SIG-M5 (cell line): ENCODE measurements around the gene SCNN1B.
"Not testable (repeated sequence)": the region's sequence is repeated elsewhere in the genome, so short reads cannot be mapped to it uniquely, and the experiment has no call there.

Source experiments
- DNase-seq: peaks from one replicate; lab custom pipeline; 2025; lab: John Stamatoyannopoulos, UW

The SCNN1B gene, protein sequence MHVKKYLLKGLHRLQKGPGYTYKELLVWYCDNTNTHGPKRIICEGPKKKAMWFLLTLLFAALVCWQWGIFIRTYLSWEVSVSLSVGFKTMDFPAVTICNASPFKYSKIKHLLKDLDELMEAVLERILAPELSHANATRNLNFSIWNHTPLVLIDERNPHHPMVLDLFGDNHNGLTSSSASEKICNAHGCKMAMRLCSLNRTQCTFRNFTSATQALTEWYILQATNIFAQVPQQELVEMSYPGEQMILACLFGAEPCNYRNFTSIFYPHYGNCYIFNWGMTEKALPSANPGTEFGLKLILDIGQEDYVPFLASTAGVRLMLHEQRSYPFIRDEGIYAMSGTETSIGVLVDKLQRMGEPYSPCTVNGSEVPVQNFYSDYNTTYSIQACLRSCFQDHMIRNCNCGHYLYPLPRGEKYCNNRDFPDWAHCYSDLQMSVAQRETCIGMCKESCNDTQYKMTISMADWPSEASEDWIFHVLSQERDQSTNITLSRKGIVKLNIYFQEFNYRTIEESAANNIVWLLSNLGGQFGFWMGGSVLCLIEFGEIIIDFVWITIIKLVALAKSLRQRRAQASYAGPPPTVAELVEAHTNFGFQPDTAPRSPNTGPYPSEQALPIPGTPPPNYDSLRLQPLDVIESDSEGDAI

DNA sequence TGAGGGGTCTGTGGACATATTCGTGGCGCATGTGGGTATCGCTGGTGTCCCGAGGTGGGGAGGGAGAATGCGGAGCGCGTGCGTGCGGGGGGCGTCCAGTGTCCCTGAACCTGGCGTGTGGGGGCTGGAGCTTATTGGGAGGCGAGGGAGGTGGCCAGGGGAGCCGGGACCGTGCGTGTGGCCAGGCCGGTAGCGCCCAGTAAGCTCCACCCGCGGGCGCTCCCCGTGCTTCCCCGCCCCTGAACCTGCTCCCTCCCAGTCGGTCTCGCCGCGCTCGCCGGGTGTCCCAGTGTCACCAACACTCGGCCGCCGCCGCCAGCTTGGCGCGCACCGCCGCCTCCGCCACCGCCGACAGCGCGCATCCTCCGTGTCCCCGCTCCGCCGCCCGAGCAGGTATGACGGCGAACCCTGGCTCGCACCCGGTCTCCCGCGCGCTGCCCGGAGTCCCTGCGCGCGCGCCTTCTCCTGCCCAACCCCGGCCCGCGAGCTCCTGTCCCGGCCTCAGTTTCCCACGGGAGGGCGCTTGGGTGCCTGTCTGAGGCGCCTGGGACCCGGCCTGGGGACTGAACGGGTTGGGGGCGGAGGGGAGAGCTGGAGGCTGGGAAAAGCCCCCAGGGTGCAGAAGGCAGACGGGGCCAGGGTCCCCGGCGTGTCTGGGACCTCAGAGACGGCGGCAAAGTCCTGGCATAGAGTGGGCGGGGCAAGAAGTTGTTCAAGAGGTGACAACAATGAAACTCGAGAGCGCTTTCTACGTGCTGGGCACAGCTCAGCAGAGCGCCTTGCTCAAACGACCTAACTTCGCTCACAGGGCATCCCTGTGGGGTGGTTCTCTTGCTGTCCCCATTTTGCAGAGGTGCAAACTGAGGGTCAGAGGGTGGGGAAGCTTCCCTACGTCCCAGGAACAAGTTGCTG is at the start of gene SCNN1B:
Gene SCNN1B, plus strand, starts transcription at position 258 of the 912 bp plus-strand sequence. CDS start 46,298 bp downstream, outside the sequence.
- no peak for DNase-seq

DNA sequence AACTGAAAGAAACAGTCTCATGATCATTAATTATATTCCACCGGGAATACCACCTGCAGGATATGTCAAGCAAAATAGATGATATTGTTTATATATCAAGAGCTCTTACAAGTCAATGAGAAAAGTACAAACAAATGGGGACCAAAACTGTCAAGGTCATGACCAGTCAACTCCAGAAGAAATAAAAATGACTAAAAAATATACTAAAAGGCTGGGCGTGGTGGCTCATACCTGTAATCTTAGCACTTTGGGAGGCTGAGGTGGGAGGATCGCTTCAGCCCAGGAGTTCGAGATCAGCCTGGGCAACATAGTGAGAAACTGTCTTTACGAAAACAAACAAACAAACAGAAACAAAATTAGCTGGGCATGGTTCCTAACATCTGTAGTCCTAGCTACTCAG is 49.8 kb upstream of the SCNN1B start:
- no peak for DNase-seq

DNA sequence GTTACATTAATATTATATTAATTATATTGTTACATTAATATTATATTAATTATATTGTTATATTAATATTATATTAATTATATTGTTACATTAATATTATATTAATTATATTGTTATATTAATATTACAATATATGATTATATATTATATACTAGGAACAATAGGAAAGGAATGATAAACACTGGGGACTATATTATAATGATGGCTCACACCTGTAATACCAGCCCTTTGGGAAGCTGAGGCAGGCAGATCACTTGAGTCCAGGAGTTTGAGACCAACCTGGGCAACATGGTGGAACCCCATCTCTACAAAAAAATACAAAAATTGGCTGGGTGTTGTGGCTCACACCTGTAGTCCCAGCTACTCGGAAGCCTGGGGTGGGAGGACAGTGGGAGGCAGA is 48.5 kb upstream of the SCNN1B start:
- DNase-seq = not testable (repeated sequence)

DNA sequence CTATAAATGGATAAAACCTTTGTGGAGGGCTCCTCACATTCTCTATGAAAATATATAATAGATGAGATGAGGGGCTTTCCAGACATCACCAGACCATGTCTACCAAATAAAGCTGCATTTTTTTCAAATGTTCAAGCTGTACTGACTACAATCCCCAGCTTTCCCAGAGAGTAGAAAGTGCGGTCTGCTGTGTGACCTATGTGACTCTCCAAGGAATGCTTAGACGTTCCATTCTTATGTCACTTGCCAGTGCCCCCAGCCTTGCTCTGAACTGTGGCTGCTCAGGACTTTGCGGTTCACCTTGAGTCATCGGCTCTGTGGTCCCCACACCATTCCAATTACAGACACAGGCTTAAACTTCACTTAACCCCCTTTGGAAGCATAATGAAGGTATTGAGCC is 47.8 kb upstream of the SCNN1B start:
- DNase-seq = no peak

DNA sequence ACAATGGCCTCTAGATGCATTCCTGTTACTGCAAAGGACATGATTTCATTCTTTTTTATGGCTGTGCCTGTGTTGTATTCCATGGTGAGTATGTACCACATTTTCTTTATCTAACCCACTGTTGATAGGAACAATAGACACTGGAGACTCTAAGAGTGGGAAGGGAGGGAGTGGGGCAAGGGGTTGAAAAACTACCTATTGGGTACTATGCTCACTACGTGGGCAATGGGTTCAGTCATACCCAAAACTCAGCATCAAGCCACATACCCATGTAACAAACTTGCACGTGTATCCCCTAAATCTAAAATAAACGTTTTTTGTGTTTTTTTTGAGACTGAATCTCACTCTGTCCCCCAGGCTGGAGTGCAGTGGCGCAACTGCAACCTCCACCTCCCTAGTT is 47.1 kb upstream of the SCNN1B start:
- DNase-seq = no peak

DNA sequence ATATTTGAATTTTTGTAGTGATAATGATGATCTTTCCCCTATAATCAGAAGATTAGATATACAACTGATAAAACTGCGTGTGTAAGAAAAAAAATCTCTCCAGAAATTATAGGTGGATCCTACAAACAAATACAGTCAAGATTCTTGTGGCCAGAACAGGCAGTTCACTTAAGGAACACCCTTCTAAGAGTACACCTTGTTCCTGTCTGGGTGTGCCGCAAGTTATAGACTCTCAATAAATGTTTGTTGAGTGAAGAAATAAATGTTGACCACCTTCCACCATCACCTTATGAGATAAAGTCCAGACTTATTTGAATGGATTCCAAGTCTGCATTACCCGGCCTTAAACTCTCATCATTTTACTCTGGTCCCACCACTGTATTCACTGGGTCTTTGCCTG is 45.7 kb upstream of the SCNN1B start:
- DNase-seq = no peak

DNA sequence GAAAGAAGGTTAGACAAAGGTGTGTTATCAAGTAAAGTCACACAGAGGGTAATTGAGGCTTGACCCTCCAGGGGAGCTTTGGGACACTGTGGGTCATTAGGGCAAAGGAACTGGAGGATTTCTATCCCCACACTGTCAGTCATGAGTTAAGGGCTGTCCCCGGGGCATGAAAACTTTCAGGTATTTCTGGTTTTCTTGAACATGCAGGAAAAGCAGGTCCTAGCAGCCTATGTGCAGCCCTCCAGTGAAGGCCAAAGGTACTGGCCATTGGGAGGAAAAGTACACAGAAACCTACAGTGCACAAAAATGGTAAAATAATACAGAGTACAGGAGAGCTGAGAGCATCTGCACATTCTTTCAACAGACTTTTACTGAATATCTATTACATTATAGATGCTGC is 44.4 kb upstream of the SCNN1B start:
- no peak for DNase-seq

DNA sequence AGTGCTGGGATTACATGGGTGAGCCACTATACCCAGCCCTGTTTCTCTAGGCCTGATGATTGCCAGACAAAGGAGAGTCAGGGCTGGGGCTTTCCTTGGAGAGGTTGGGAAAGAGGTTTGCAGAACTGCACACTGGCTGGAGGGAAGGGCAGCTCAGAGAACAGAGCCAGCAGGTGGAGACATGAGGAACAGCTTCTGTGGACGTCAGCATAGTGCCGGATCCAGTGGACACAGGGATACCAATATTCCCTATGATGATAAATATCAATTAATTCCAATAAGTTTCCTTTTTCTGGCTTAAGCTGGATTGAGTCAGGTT is 43.2 kb upstream of the SCNN1B start:
- DNase-seq = no peak

DNA sequence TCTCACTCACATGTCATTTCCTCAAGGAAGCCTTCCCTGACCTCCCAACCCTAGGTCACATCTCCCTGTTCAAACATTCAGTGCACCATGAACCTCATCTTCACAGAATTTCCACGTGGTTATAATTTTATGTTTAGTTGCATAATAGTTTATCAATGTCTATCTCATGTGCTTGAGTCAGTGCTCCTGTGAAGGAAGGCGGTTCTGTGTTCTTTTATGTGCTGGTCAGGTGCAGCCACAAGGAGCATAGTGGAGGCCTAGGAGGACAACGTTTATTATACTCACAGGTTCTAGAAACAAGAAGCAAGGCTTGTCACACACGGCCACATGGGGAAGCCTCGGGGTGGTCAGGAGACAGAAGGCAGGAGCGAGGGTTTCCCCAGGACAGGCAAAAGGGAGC is 34.5 kb upstream of the SCNN1B start:
- DNase-seq = no peak

DNA sequence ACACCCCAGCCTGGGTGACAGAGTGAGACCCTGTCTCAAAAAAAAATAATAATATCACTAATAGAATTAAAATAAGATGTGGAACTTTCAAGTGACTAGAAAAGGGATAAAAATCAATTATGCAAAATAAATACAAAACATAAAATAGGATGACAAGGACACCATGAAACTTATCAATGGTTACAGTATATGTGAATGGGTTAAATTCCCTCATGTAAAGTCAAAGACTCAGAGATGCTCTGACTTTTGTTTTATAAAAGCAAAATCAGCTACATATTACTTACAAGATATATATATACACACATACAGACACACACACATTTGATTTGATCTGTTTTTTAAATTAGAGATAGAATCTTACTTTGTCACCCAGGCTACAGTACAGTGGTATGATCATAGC is 33.5 kb upstream of the SCNN1B start:
- no peak for DNase-seq

DNA sequence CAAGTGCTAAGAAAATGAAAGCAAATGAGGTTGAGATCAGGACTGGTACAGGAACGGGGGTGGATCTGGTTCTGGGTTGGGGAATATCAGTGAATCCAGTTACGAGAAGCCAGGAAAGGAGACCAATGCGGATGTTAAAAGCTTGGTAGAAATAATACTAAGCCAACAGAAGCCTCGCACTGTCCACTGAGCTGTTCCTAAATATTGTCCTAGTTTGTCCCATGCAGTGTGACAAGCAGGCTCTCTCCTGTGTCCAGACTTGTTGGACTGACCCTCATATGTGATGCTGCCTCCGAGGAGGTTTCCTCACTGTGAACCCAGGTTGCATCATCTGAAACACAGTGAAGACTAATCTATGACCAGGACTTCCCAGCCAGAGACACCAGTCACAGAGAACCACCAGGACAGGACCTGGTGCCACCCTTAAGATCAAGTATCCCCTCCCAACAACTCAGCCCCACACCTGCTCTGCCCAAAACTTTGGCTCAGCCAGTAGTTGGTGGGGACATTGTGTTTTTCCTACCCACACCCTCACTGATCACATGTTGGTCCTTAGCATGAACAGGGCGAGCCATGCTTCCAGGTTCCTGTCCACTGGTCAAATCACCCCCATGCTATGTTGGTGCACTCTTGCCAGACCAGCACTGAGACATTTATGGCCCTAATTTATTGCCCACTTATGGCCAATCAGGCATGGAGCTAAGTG is 32.7 kb upstream of the SCNN1B start:
- DNase-seq = no peak

DNA sequence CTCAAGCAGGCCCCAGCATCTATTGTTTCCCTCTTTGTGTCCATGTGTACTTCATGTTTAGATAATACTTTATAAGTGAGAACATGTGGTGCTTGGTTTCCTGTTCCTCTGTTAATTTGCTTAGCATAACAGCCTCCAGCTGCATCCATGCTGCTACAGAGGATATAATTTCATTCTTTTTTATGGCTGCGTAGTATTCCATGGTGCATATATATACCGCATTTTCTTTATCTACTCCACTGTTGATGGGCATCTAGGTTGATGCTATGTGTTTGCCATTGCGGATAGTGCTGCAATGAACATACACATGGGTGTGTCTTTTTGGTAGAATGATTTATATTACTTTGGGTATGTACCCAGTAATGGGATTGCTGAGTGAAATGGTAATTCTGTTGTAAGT is 31.4 kb upstream of the SCNN1B start:
- DNase-seq = no peak

DNA sequence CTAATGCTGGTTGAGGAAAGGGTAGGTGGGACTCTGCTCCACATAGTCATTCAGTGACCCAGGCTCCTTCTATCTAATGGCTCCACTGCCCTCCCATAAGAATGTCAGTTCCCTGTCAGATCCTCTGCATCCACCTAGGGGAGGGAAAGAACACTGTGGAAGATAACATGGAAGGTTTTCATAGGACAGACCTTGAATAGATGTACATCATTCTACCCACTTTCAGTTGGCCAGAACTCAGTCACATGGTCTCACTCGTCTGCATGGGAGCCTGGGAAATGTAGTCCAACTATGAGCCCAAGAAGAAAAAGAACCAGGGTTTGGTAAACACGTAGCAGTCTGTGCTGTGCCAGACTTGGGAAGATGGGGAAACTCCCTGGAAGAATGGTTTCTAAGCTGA is 27.1 kb upstream of the SCNN1B start:
- DNase-seq = no peak

DNA sequence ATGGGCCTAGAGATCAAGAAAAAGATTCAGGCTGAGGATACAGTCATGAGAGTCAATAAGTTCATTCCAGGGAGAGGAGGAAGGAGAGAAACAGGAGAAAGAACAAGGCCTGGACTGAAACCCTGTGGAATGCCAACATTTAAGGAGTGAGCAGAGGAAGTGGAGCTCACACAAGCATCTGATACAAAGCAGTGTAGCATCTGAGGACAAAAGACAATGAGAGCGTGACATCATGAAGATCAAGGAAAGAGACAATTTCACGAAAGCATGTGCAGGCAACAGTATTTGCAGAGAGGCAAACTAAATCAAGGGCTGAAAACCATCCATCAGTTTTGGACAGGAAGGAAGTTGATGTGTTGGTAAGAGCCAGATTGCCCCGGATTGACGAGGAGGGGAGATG is 25.3 kb upstream of the SCNN1B start:
- DNase-seq = no peak

DNA sequence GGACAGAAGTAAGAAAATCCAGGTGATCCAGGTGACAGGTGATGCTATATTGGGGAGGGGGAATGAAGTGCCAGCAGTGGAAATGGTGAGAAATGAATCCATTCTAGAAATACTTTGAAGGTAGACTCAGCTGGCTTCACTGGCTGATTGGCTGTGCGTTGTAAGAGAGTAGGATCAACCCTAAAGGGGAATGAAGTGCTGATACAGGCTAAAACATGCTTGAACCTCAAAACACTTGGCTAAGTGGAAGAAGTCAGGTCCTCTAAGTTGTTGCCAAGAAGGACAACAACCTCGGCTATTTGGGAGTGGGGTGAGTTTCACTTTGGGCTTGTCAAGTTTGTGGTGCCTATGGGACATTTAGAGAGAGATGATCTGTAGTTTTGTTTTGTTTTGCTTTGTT is 24.1 kb upstream of the SCNN1B start:
- no peak for DNase-seq

DNA sequence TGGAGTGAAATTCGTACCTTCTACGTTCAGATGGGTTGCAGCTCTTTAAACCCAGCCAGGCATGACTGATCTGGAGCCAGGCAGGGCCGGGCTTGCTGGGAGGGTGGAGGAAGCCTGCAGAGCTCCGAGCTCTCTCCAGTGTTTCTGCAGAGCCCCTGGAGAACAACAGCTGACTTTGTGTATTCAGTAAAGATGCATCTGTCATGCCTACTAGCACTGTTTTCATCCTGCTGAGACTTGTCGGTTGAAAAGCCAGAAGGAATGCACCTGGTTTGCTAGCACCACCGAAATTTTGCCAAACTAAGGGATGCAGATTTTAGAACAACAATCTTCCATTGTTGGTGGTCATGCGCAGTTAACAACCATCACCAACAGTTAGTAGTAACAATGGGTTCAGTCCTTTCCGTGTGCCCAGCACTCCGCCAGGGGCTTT is 22.4 kb upstream of the SCNN1B start:
- DNase-seq = no peak

DNA sequence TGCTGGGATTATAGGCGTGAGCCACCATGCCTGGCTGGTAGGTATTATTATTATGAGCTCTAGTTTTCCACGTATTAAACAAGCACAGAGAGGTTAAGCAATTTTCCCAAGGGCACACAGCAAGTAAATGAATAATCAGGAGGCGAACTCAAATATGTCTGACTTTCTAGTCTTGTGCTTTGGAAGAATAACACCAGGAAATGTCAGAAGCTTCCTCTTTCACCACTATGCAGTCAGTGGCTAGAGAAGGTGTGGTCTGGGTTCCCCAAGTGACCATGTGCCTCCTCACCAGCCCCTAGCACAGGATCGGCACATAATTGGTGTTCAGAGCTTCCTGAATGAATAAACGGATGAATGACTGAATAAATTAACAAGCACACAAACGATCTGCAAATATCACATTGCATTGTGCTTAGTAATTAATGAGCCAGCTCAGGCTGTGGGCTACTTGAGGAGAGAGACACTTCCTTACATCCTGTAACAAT is 21.6 kb upstream of the SCNN1B start:
- DNase-seq = no peak

DNA sequence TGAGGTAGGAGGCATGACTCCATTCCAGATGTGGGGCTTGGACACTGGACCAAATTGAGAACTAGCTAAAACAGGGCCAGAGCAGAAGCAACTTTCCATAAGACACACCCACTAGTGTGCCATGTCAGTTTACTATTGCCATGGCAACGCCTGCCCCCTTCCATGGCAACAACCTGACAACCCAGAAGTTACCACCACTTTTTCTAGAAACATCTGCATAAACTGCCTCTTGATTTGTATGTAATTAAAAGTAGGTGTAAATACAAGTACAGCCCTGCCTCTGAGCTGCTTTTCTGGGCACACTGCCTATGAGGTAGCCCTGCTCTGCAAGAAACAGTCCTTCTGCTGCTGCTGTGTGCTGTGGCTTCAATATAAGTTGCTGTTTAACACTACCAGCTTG is 19.5 kb upstream of the SCNN1B start:
- DNase-seq = no peak

DNA sequence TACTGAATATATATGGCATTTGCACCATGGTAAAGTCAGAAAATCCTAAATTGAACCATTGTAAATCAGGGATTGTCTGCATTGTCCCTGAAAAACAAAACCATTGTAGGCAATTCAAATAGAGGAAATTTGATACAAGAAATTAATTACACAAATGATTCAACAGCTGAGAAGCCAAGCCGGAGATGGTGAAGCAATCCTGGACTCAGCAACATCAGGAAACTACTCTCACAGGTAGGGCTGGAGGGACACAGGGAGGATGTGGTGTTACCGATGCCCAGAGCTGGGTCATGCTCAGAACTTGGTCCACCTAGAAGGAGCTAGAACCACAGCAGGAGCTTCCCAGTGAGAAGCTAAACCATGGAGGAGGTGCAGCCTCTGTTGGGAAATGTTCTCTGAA is 18.5 kb upstream of the SCNN1B start:
- DNase-seq = no peak

DNA sequence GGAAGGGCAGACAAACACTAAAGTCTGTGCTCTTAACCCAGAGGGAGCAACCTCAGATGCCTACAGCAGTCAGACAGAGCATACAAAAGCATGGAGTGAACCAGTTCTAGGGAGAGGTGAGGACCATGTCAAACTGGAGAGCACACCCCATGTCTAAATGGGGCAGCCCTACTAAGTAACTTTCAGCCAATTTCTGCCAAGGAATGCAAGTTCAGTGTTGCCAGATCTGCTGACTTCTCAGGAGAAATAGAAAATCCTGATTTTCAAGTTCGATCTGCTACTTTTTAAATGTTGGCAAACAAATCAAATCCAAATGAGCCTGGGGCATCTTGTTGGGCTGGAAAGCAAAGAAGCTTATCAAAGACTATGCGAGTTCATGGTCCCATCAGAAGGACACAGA is 17.5 kb upstream of the SCNN1B start:
- no peak for DNase-seq

DNA sequence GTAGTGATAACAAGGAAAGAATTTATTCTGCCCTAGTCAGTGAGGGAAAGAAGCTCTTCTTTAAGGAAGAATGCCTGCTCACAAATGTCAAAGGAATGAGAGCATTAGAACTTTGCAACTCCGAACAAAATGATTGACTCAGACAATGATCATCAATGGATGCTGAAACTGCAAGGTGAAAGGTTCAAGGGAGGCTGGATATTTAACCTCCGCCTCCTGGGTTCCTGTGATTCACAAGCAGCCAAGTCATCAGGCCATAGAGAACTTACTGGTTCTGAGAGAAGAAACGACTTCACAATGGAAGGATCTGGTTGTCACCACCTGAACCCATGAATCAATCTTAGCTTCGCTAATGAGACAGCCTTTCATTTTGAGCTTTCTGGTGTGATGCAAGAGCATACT is 16.0 kb upstream of the SCNN1B start:
- no peak for DNase-seq

DNA sequence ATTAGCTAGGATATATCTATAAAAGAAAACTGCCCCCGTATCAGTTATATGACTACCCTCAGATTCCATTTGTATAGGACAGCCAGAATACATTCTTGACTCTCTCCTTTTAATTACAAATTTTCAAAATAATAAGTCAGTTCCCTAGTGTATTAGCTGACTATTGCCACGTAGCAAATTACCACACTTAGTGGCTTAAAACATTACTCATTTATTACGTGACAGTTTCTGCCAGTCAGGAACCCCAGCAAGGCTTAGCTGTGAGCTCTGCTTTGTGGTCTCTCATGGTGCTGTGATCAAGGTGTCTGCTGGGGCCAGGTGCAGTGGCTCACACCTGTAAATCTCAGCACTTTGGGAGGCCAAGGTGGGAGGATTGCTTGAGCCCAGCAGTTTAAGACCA is 13.9 kb upstream of the SCNN1B start:
- DNase-seq = no peak
